ENCODE data around the gene N4BP2L2.

- TF ChIP-seq GABPA (IDR thresholded peaks at IDR 0.05; ENCODE audit: borderline replicate concordance, insufficient read depth, low read length) (no peak), CEBPB (IDR thresholded peaks at IDR 0.05; ENCODE audit: low read depth, low read length) (no peak), POLR2A (IDR thresholded peaks at IDR 0.05; ENCODE audit: control extremely low read depth in 1 of 2, low read depth in 2 of 2, low read length in 2 of 2) (no peak), SRF (IDR thresholded peaks at IDR 0.05; ENCODE audit: low read depth, low read length) (no peak), ATF2 (IDR thresholded peaks at IDR 0.05; ENCODE audit: low read length) (no peak)
- TF ChIP-seq, protein P1, sequence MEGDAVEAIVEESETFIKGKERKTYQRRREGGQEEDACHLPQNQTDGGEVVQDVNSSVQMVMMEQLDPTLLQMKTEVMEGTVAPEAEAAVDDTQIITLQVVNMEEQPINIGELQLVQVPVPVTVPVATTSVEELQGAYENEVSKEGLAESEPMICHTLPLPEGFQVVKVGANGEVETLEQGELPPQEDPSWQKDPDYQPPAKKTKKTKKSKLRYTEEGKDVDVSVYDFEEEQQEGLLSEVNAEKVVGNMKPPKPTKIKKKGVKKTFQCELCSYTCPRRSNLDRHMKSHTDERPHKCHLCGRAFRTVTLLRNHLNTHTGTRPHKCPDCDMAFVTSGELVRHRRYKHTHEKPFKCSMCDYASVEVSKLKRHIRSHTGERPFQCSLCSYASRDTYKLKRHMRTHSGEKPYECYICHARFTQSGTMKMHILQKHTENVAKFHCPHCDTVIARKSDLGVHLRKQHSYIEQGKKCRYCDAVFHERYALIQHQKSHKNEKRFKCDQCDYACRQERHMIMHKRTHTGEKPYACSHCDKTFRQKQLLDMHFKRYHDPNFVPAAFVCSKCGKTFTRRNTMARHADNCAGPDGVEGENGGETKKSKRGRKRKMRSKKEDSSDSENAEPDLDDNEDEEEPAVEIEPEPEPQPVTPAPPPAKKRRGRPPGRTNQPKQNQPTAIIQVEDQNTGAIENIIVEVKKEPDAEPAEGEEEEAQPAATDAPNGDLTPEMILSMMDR (IDR thresholded peaks at IDR 0.05; ENCODE audit: control extremely low read depth in 1 of 3, insufficient read depth in 1 of 3, low read depth in 1 of 3, low read length in 3 of 3): no peak
Observed at GRCh38 chr13:32497589-32497988, 41.0 kb downstream of the N4BP2L2 start.
